Thoracic aorta (tissue), 2 donors: ENCODE data around the gene CPT2. TPM values are rescaled to one million over a fixed set of nuclear protein-coding genes. Genes with fewer than 3 reads are reported as not detected.

ENCODE experiments used
- ATAC-seq: fragments of 150-250 bp; one replicate; pipeline ENCODE4 v1.8.0; 2017; ENCODE audit warnings: low read depth; ENCODE audit not compliant: insufficient number of reproducible peaks, low FRiP score
- DNase-seq: peaks from one replicate; pipeline ENCODE4 v3.0.0-alpha.2; 2020; ENCODE audit warnings: low spot score
- H3K27ac ChIP-seq, 2 donors: fragments of 200-600 bp; sonication (generic); 1 replicate in 1 of 2; 2 replicates in 1 of 2; pipeline ENCODE4 v1.5.1; 2016; ENCODE audit warnings: mild to moderate bottlenecking in 2 of 2, moderate library complexity in 2 of 2
- H3K27me3 ChIP-seq: fragments of 200-600 bp; sonication (generic); replicated peaks from 2 replicates; pipeline ENCODE4 v1.6.0; 2016; ENCODE audit warnings: mild to moderate bottlenecking; ENCODE audit not compliant: insufficient read depth
- H3K36me3 ChIP-seq: fragments of 200-600 bp; sonication (generic); one replicate; pipeline ENCODE4 v1.5.1; 2016
- H3K4me1 ChIP-seq, 2 donors: fragments of 200-600 bp; sonication (generic); 1 replicate in 1 of 2; 2 replicates in 1 of 2; pipeline versions ENCODE4 v1.5.1 to v1.6.0; 2016; ENCODE audit warnings: low read depth in 2 of 2, mild to moderate bottlenecking in 1 of 2; ENCODE audit not compliant: control insufficient read depth in 1 of 2
- H3K4me3 ChIP-seq: fragments of 200-600 bp; sonication (generic); 2 replicates; pipeline ENCODE4 v1.5.1; 2016; ENCODE audit warnings: mild to moderate bottlenecking
- H3K9me3 ChIP-seq: fragments of 200-600 bp; sonication (generic); 2 replicates; pipeline ENCODE4 v1.5.1; 2016
- CTCF ChIP-seq: fragments of 200-600 bp; sonication (generic); IDR thresholded peaks from one replicate; pipeline ENCODE4 v1.5.1; 2019; ENCODE audit warnings: antibody characterized with exemption
- total RNA-seq, 2 donors: library from RNA; depleted of rRNA; stranded (reverse); fragments of >200 nt; gene quantifications; one replicate each; pipeline versions ENCODE4 v1.1.0 to v1.2.3, GENCODE V29; 2016

The CPT2 gene
- total RNA-seq, 2 donors from 2014 or later, result 6.6 to 20.4 TPM

- no peak for DNase-seq
These were observed 41.1 kb upstream of the CPT2 start for GRCh38 chr1:53155534-53155933.

DNA sequence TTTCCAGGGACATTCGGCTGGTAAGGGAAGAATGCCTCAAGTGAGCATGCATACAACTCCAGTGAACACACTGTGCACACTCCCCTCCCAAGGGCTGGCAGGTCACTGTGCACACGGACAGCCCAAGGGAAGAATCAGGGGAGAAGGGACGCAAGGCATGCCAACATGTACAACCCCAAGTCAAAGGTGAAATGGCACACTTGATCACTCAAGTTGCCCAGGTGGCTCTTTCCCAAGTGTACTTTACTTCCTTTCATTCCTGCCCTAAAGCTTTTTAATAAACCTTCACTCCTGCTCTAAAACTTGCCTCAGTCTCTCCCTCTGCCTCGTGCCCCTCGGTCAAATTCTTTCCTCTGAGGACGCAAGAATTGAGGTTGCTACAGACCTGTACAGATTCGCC is 40.7 kb upstream of the CPT2 start:
- Histone ChIP-seq H3K4me1 (no peaks in the 10 kb centered on the region), H3K4me3 (no peak overlapping the region), H3K27me3 (no peaks in the 10 kb centered on the region), H3K9me3 (no peaks in the 10 kb centered on the region), H3K36me3 (no peaks in the 10 kb centered on the region), H3K27ac (no peak overlapping the region)
- ATAC-seq, result no peak
- TF ChIP-seq CTCF, result no peak
- DNase-seq, result no peak

More at GRCh38 chr1:53155534-53155933, 41.1 kb upstream of the CPT2 start:
- Histone ChIP-seq H3K4me1 (no peaks in the 10 kb centered on the region), H3K27me3 (no peaks in the 10 kb centered on the region), H3K4me3 (no peak overlapping the region), H3K36me3 (no peaks in the 10 kb centered on the region), H3K27ac (no peak overlapping the region), H3K9me3 (no peaks in the 10 kb centered on the region)
- TF ChIP-seq CTCF, result no peak
- no peak for ATAC-seq

DNA sequence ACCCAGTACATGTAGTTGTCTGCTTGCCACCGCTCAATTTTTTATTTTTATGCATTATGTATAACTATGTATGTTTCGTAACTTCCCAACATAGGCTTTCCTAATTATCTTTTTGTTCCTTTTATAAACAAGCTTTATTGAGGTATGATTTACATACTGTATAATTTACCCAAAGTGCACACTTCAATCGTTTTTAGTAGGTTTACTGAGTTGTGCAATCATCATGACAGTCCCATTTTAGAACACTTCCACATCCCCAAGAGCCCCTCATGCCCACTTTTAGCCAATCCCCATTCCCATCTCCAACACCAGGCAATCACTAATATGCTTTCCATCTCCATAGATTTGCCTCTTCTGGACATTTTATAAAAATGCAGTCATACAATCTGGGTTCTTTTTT is 39.8 kb upstream of the CPT2 start:
- Histone ChIP-seq H3K27me3 (no peaks in the 10 kb centered on the region), H3K4me1 (no peaks in the 10 kb centered on the region), H3K36me3 (no peaks in the 10 kb centered on the region), H3K4me3 (no peak overlapping the region), H3K27ac (no peak overlapping the region), H3K9me3 (no peaks in the 10 kb centered on the region)
- no peak for DNase-seq
- ATAC-seq, result no peak
- no peak for TF ChIP-seq CTCF

GRCh38 chr1:53158900-53159299 is 37.7 kb upstream of the CPT2 start:
- ATAC-seq, result no peak
- no peaks in the 10 kb centered on the region for H3K36me3 ChIP-seq
- no peak for TF ChIP-seq CTCF
- no peak for DNase-seq
- H3K27me3 ChIP-seq, result no peaks in the 10 kb centered on the region
- no peaks in the 10 kb centered on the region for H3K4me1 ChIP-seq
- H3K27ac ChIP-seq, result no peak overlapping the region
- no peaks in the 10 kb centered on the region for H3K9me3 ChIP-seq
- no peak overlapping the region for H3K4me3 ChIP-seq

DNA sequence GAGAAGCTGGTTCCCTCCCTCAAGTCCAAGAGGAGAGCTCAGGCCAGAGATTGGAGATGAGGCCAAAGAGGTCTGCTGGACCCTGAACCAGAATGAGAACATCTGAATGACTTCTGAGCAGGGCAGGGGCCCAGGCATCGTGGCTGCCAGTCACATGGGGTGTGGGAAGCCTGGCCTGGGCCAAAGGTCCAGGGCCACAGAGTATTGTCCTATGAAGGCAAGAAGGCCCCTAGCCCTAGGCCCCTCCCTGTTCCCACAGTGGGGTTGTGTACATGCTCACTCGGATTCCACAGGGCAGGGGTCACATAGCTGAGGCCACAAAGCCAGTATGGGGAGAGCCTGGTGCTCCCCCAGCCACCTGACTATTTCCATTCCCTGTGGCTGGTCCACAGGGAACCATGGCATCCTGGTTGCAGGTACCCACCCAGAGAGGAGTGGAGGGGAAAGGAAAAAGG is 35.7 kb upstream of the CPT2 start:
- TF ChIP-seq CTCF, result no peak
- no peak for DNase-seq
- no peak for ATAC-seq

More for the DNA sequence above, 35.7 kb upstream of the CPT2 start:
- Histone ChIP-seq H3K36me3 (no peaks in the 10 kb centered on the region), H3K4me1 (no peaks in the 10 kb centered on the region), H3K27me3 (no peaks in the 10 kb centered on the region), H3K27ac (no peak overlapping the region), H3K9me3 (no peaks in the 10 kb centered on the region), H3K4me3 (no peak overlapping the region)
